Lower leg skin (tissue), 3 donors: ENCODE results near the gene RNLS.

Experiments used
- CTCF ChIP-seq, 3 donors: fragments of 450-650 bp; IDR thresholded peaks; one replicate each; pipeline ENCODE4 v1.5.1; 2016; ENCODE audit warnings: antibody characterized with exemption in 3 of 3, mild to moderate bottlenecking in 3 of 3, moderate library complexity in 2 of 3
- POLR2A ChIP-seq, 2 donors: fragments of 450-650 bp; IDR thresholded peaks; one replicate each; pipeline ENCODE4 v1.6.1; 2016 to 2017; ENCODE audit warnings: antibody characterized with exemption in 2 of 2, mild to moderate bottlenecking in 1 of 2, moderate library complexity in 1 of 2

GRCh38 chr10:88421590-88421989, 161.5 kb downstream of the RNLS start:
- TF ChIP-seq CTCF (IDR thresholded peaks at IDR 0.05) (no peak), POLR2A (IDR thresholded peaks at IDR 0.05) (no peak)
